ENCODE results near the gene MYBPC1. TPM values are rescaled to one million over a fixed set of nuclear protein-coding genes. Genes with fewer than 3 reads are reported as not detected.

Gene MYBPC1
- polyA plus RNA-seq, 3 donors, result 0.04 to 0.16 TPM; not detected in 1

DNA sequence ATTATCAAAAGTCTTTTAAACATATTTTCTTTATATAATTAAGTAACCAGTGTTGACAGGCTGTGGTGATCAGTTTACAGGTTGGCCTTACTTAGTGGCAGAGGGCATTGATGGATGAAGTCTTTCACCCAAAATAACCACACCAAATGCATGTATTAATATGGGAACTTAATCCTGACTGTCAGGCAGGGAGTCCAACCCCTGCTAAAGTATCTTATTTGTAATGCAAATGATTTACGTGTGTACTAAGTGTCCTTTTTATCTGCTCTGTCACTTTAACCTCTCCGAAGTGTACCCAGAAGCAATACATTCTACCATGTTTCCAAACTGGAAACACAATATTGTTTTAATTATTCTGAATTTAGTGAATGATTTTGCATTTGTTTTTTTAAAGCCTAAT is 1.4 kb downstream of the MYBPC1 start:
- H3K4me3 Mint-ChIP-seq, result no peak overlapping the region
- no peak overlapping the region for H3K9ac ChIP-seq (ENCODE audit: insufficient read depth, low read length, poor library complexity, severe bottlenecking)
- intact Hi-C loops (cut with micrococcal nuclease), result no loop called here
- H3K27ac Mint-ChIP-seq, result no peak overlapping the region
- no peak for DNase-seq
- peaks cover 2 to 6% (median 4%) of the 10 kb centered on the region in 3 donors for H3K27me3 Mint-ChIP-seq (ENCODE audit: low read depth in 3 of 3)
- no peaks in the 10 kb centered on the region for H3K27me3 ChIP-seq (ENCODE audit: control insufficient read depth in 2 of 2, insufficient read depth in 2 of 2, low read length in 2 of 2)
- no peaks in the 10 kb centered on the region for H3K36me3 ChIP-seq (replicated peaks in 1 of 2; ENCODE audit: control insufficient read depth in 1 of 2, insufficient read depth in 2 of 2, low read length in 2 of 2)
- no peak overlapping the region for H3K4me2 ChIP-seq (replicated peaks; ENCODE audit: extremely low read depth, low read length, poor library complexity, severe bottlenecking)
- peaks cover 0 to 3% of the 10 kb centered on the region in 2 donors for H3K4me1 ChIP-seq (ENCODE audit: control insufficient read depth in 1 of 2, insufficient read depth in 2 of 2, low read length in 2 of 2)
- H3K36me3 Mint-ChIP-seq, result no peaks in the 10 kb centered on the region
- H3K4me3 ChIP-seq (replicated peaks in 1 of 3; ENCODE audit: low read depth in 2 of 3, low read length in 3 of 3), result no peak overlapping the region
- peaks cover 13% of the 10 kb centered on the region for H3K4me1 Mint-ChIP-seq
- no CpG with 5 or more reads among the region's 2 CpGs for WGBS (ENCODE audit: insufficient coverage)
- no peaks in the 10 kb centered on the region for H3K9me3 Mint-ChIP-seq
- H4K20me1 ChIP-seq (ENCODE audit: insufficient read depth, low read length), result no peaks in the 10 kb centered on the region
- no peaks in the 10 kb centered on the region for H3K9me3 ChIP-seq (replicated peaks in 1 of 2; ENCODE audit: control insufficient read depth in 1 of 2, insufficient read depth in 1 of 2, low read length in 2 of 2)
- no peak overlapping the region for H3K27ac ChIP-seq (ENCODE audit: low read depth in 1 of 2, low read length in 2 of 2)
- no peak overlapping the region for H2AFZ ChIP-seq (ENCODE audit: insufficient read depth, low read depth, low read length, poor library complexity, severe bottlenecking)
- no peaks in the 10 kb centered on the region for H3K79me2 ChIP-seq (ENCODE audit: insufficient read depth, low read length)
- TF ChIP-seq CTCF (IDR thresholded peaks at IDR 0.05), result no peak

DNA sequence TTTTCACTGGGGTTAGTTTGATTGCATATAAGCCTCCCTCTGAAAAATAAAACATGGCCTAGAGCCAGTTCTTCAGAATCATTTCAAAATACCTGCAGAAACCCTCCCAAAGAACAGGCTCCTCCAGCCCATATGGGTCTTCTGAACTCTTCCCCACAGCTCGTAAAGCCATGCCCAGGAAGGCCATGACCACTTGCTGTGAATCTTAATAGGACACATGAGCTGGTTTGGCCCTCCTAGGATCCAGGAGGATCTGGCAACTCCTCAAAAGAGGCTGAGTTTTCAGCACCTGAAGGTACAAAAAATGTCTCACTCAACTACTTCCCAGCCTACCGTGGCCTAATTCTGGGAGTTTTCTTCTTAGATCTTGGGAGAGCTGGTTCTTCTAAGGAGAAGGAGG is 2.4 kb downstream of the MYBPC1 start:
- Histone ChIP-seq H3K36me3 (replicated peaks in 1 of 2; ENCODE audit: control insufficient read depth in 1 of 2, insufficient read depth in 2 of 2, low read length in 2 of 2) (no peaks in the 10 kb centered on the region), H2AFZ (ENCODE audit: insufficient read depth, low read depth, low read length, poor library complexity, severe bottlenecking) (peak overlapping the region; percentile 12), H3K9ac (ENCODE audit: insufficient read depth, low read length, poor library complexity, severe bottlenecking) (no peak overlapping the region), H3K79me2 (ENCODE audit: insufficient read depth, low read length) (no peaks in the 10 kb centered on the region), H3K4me3 (replicated peaks in 1 of 3; ENCODE audit: low read depth in 2 of 3, low read length in 3 of 3) (no peak overlapping the region), H4K20me1 (ENCODE audit: insufficient read depth, low read length) (no peaks in the 10 kb centered on the region), H3K4me1 (ENCODE audit: control insufficient read depth in 1 of 2, insufficient read depth in 2 of 2, low read length in 2 of 2) (no peaks in the 10 kb centered on the region), H3K4me2 (replicated peaks; ENCODE audit: extremely low read depth, low read length, poor library complexity, severe bottlenecking) (no peak overlapping the region), H3K9me3 (replicated peaks in 1 of 2; ENCODE audit: control insufficient read depth in 1 of 2, insufficient read depth in 1 of 2, low read length in 2 of 2) (no peaks in the 10 kb centered on the region), H3K27me3 (ENCODE audit: control insufficient read depth in 2 of 2, insufficient read depth in 2 of 2, low read length in 2 of 2) (no peaks in the 10 kb centered on the region), H3K27ac (ENCODE audit: low read depth in 1 of 2, low read length in 2 of 2) (no peak overlapping the region)
- Mint-ChIP-seq H3K4me1 (peaks cover 6% of the 10 kb centered on the region), H3K36me3 (no peaks in the 10 kb centered on the region), H3K27ac (no peak overlapping the region), H3K4me3 (no peak overlapping the region), H3K27me3 (ENCODE audit: low read depth in 3 of 3) (peaks cover 0 to 6% (median 4%) of the 10 kb centered on the region in 3 donors), H3K9me3 (no peaks in the 10 kb centered on the region)
- DNase-seq, result no peak
- WGBS (ENCODE audit: insufficient coverage), result 100% methylated on average over 1 of the region's 2 CpGs
- intact Hi-C loops (cut with micrococcal nuclease), result no loop called here
- TF ChIP-seq CTCF (IDR thresholded peaks at IDR 0.05), result no peak
